ENCODE data around the gene MFAP1.
"Not testable (repeated sequence)": the region's sequence is repeated elsewhere in the genome, so short reads cannot be mapped to it uniquely, and the experiment has no call there.

MFAP1 gene

GRCh38 chr15:43824302-43825246 lies at the start of gene MFAP1:
Gene MFAP1 (minus strand): TSS chr15:43824690. CDS start chr15:43824569, 121 bp downstream.
- H3K4me1 ChIP-seq (ENCODE audit: insufficient read depth, low read length) = peaks cover 22% of the 10 kb centered on the region
- peak within 1 kb of the TSS; percentile 87 for H3K27ac ChIP-seq (ENCODE audit: low read depth, low read length)
- no peaks in the 10 kb centered on the region for H3K36me3 ChIP-seq (ENCODE audit: insufficient read depth, low read length)
- no peaks in the 10 kb centered on the region for H3K27me3 ChIP-seq (ENCODE audit: control insufficient read depth in 1 of 2, insufficient read depth in 2 of 2, low read length in 2 of 2)
- peak within 1 kb of the TSS; percentile 93 for H3K9ac ChIP-seq (ENCODE audit: low read length)
- H3K4me3 ChIP-seq (ENCODE audit: low read depth in 1 of 2, low read length in 2 of 2) = peak within 1 kb of the TSS; percentile 84 to 93
- H3K9me3 ChIP-seq (ENCODE audit: low read length) = no peaks in the 10 kb centered on the region

GRCh38 chr15:43873651-43874050 lies 49.2 kb upstream of the MFAP1 start:
- Histone ChIP-seq H3K36me3 (ENCODE audit: insufficient read depth, low read length) (no peaks in the 10 kb centered on the region), H3K27ac (ENCODE audit: low read depth, low read length) (no peak overlapping the region), H3K9me3 (ENCODE audit: low read length) (no peaks in the 10 kb centered on the region), H3K4me1 (ENCODE audit: insufficient read depth, low read length) (peaks cover 6% of the 10 kb centered on the region), H3K27me3 (ENCODE audit: control insufficient read depth in 1 of 2, insufficient read depth in 2 of 2, low read length in 2 of 2) (no peaks in the 10 kb centered on the region), H3K4me3 (ENCODE audit: low read depth in 1 of 2, low read length in 2 of 2) (no peak overlapping the region), H3K9ac (ENCODE audit: low read length) (no peak overlapping the region)

DNA sequence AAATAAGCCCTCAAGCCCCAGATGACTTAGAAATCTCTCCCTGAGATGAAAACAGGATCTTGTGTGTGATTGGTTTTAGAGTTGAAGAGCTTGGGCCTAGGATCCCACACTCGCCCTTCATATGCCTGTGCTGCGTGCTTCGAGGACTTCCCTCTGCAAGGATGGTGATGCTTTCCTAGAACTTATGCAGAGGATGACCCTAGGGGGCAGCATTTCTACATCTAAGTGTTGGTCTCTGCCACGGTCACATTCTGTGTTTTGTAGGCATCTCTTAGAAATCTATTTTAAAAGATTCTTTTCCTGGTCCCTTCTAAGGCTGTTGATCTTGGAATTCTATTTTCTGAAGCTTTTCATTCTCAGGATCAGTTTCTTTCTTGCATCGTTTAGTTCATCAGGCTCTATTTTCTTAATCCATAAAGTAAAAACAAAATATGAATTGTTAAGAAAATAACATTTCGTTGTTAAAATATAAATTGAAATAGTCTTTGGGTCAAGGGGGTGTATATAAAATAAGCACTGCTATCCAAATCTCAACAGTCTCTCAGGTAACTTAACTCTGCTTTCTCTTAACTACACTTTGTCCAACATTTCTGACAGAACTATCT lies 48.0 kb upstream of the MFAP1 start:
- Histone ChIP-seq H3K9ac (ENCODE audit: low read length) (no peak overlapping the region), H3K4me1 (ENCODE audit: insufficient read depth, low read length) (peaks cover 6% of the 10 kb centered on the region), H3K9me3 (ENCODE audit: low read length) (no peaks in the 10 kb centered on the region), H3K27me3 (ENCODE audit: control insufficient read depth in 1 of 2, insufficient read depth in 2 of 2, low read length in 2 of 2) (no peaks in the 10 kb centered on the region), H3K4me3 (ENCODE audit: low read depth in 1 of 2, low read length in 2 of 2) (no peak overlapping the region), H3K36me3 (ENCODE audit: insufficient read depth, low read length) (no peaks in the 10 kb centered on the region), H3K27ac (ENCODE audit: low read depth, low read length) (no peak overlapping the region)

- H3K9ac ChIP-seq (ENCODE audit: low read length) = no peak overlapping the region
- H3K27me3 ChIP-seq (ENCODE audit: control insufficient read depth in 1 of 2, insufficient read depth in 2 of 2, low read length in 2 of 2) = no peaks in the 10 kb centered on the region
- no peak overlapping the region for H3K4me3 ChIP-seq (ENCODE audit: low read depth in 1 of 2, low read length in 2 of 2)
- no peaks in the 10 kb centered on the region for H3K9me3 ChIP-seq (ENCODE audit: low read length)
- H3K27ac ChIP-seq (ENCODE audit: low read depth, low read length) = no peak overlapping the region
- peaks cover 6% of the 10 kb centered on the region for H3K4me1 ChIP-seq (ENCODE audit: insufficient read depth, low read length)
- H3K36me3 ChIP-seq (ENCODE audit: insufficient read depth, low read length) = peaks cover 3% of the 10 kb centered on the region
Observed at GRCh38 chr15:43871835-43872234, 47.3 kb upstream of the MFAP1 start.

GRCh38 chr15:43868406-43868805 lies 43.9 kb upstream of the MFAP1 start:
- no peak overlapping the region for H3K9ac ChIP-seq (ENCODE audit: low read length)
- H3K27ac ChIP-seq (ENCODE audit: low read depth, low read length) = no peak overlapping the region
- H3K4me3 ChIP-seq (ENCODE audit: low read depth in 1 of 2, low read length in 2 of 2) = no peak overlapping the region
- H3K9me3 ChIP-seq (ENCODE audit: low read length) = no peaks in the 10 kb centered on the region
- H3K36me3 ChIP-seq (ENCODE audit: insufficient read depth, low read length) = peaks cover 3% of the 10 kb centered on the region
- no peaks in the 10 kb centered on the region for H3K27me3 ChIP-seq (ENCODE audit: control insufficient read depth in 1 of 2, insufficient read depth in 2 of 2, low read length in 2 of 2)
- H3K4me1 ChIP-seq (ENCODE audit: insufficient read depth, low read length) = peaks cover 6% of the 10 kb centered on the region

DNA sequence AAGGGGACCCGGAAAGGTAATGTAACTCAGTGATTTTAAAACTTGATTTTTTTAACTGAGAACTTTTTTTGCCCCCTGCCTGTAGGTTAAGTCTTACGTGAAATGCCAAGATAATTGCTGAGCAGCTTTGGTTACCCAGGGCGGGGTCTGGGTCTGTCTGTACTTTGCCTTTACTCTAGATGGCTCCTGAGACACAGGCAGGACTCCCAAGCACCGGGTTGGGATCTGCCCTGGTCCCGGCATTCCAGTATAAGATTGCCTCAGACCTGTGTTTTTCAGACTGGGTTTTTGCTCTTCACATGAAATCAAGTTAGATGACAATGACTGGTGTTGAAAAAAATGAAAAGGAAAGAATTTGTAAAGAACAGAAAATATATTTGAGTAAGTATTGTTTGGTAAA lies 42.6 kb upstream of the MFAP1 start:
- Histone ChIP-seq H3K4me1 (ENCODE audit: insufficient read depth, low read length) (peaks cover 4% of the 10 kb centered on the region), H3K27me3 (ENCODE audit: control insufficient read depth in 1 of 2, insufficient read depth in 2 of 2, low read length in 2 of 2) (no peaks in the 10 kb centered on the region), H3K4me3 (ENCODE audit: low read depth in 1 of 2, low read length in 2 of 2) (no peak overlapping the region), H3K27ac (ENCODE audit: low read depth, low read length) (no peak overlapping the region), H3K9me3 (ENCODE audit: low read length) (no peaks in the 10 kb centered on the region), H3K9ac (ENCODE audit: low read length) (no peak overlapping the region), H3K36me3 (ENCODE audit: insufficient read depth, low read length) (peaks cover 3% of the 10 kb centered on the region)

- H3K4me3 ChIP-seq (ENCODE audit: low read depth in 1 of 2, low read length in 2 of 2); H3K27me3 ChIP-seq (ENCODE audit: control insufficient read depth in 1 of 2, insufficient read depth in 2 of 2, low read length in 2 of 2); H3K27ac ChIP-seq (ENCODE audit: low read depth, low read length); H3K4me1 ChIP-seq (ENCODE audit: insufficient read depth, low read length); H3K36me3 ChIP-seq (ENCODE audit: insufficient read depth, low read length); H3K9ac ChIP-seq (ENCODE audit: low read length); H3K9me3 ChIP-seq (ENCODE audit: low read length): not testable (repeated sequence)
Observed at GRCh38 chr15:43866636-43867035, 42.1 kb upstream of the MFAP1 start.

GRCh38 chr15:43859546-43859945 lies 35.1 kb upstream of the MFAP1 start:
- H3K27me3 ChIP-seq (ENCODE audit: control insufficient read depth in 1 of 2, insufficient read depth in 2 of 2, low read length in 2 of 2) = no peaks in the 10 kb centered on the region
- no peaks in the 10 kb centered on the region for H3K9me3 ChIP-seq (ENCODE audit: low read length)
- H3K27ac ChIP-seq (ENCODE audit: low read depth, low read length) = no peak overlapping the region
- H3K9ac ChIP-seq (ENCODE audit: low read length) = no peak overlapping the region
- peaks cover 12% of the 10 kb centered on the region for H3K36me3 ChIP-seq (ENCODE audit: insufficient read depth, low read length)
- no peaks in the 10 kb centered on the region for H3K4me1 ChIP-seq (ENCODE audit: insufficient read depth, low read length)
- no peak overlapping the region for H3K4me3 ChIP-seq (ENCODE audit: low read depth in 1 of 2, low read length in 2 of 2)

DNA sequence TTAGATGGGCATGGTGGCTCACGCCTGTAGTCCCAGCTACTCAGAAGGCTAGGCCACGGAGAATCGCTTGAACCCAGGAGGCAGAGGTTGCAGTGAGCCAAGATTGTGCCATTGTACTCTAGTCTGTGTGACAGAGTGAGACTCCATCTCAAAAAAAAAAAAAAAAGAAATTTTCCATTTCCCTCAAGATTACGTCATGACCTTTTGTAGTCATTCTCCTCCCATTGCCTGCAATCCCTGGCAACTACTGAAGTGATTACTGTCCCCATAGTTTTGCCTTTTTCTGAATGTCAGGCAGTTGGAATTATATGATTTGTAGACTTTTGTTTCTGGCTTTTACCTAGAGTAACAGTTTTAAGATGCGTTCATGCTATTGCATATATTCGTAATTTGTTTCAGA lies 30.3 kb upstream of the MFAP1 start:
- no peaks in the 10 kb centered on the region for H3K9me3 ChIP-seq (ENCODE audit: low read length)

GRCh38 chr15:43852607-43853006 lies 28.1 kb upstream of the MFAP1 start:
- Histone ChIP-seq H3K4me3 (ENCODE audit: low read depth in 1 of 2, low read length in 2 of 2) (no peak overlapping the region), H3K36me3 (ENCODE audit: insufficient read depth, low read length) (no peaks in the 10 kb centered on the region)

More for the DNA sequence above, 30.3 kb upstream of the MFAP1 start:
- H3K27ac ChIP-seq (ENCODE audit: low read depth, low read length) = no peak overlapping the region
- H3K36me3 ChIP-seq (ENCODE audit: insufficient read depth, low read length) = peaks cover 7% of the 10 kb centered on the region
- no peak overlapping the region for H3K4me3 ChIP-seq (ENCODE audit: low read depth in 1 of 2, low read length in 2 of 2)
- H3K27me3 ChIP-seq (ENCODE audit: control insufficient read depth in 1 of 2, insufficient read depth in 2 of 2, low read length in 2 of 2) = no peaks in the 10 kb centered on the region
- no peak overlapping the region for H3K9ac ChIP-seq (ENCODE audit: low read length)
- no peaks in the 10 kb centered on the region for H3K4me1 ChIP-seq (ENCODE audit: insufficient read depth, low read length)

DNA sequence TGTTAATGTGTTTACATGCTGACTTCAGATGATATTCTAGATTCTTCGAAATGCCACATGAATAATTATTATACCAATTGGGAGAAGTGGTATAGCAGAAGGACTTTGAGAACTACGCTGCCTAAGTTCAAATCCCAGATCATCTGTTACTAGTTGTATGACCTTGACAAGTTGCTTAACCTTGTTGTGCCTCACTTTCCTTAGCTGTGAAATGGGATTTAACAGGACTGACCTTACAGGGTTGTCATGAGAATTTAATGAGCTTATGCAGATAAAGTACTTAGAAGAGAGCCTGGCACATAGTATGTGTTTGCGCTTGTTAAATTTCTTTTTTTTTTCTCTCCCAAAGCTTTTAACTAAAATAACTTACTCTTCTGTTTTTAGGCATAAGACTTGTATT lies 26.8 kb upstream of the MFAP1 start:
- Histone ChIP-seq H3K36me3 (ENCODE audit: insufficient read depth, low read length) (no peaks in the 10 kb centered on the region), H3K27ac (ENCODE audit: low read depth, low read length) (no peak overlapping the region), H3K4me1 (ENCODE audit: insufficient read depth, low read length) (no peaks in the 10 kb centered on the region), H3K4me3 (ENCODE audit: low read depth in 1 of 2, low read length in 2 of 2) (no peak overlapping the region), H3K27me3 (ENCODE audit: control insufficient read depth in 1 of 2, insufficient read depth in 2 of 2, low read length in 2 of 2) (no peaks in the 10 kb centered on the region), H3K9me3 (ENCODE audit: low read length) (no peaks in the 10 kb centered on the region), H3K9ac (ENCODE audit: low read length) (no peak overlapping the region)

More at GRCh38 chr15:43852607-43853006, 28.1 kb upstream of the MFAP1 start:
- Histone ChIP-seq H3K27ac (ENCODE audit: low read depth, low read length) (no peak overlapping the region), H3K27me3 (ENCODE audit: control insufficient read depth in 1 of 2, insufficient read depth in 2 of 2, low read length in 2 of 2) (no peaks in the 10 kb centered on the region), H3K4me1 (ENCODE audit: insufficient read depth, low read length) (no peaks in the 10 kb centered on the region), H3K9ac (ENCODE audit: low read length) (no peak overlapping the region), H3K9me3 (ENCODE audit: low read length) (no peaks in the 10 kb centered on the region)

Measured in muscle layer of colon (tissue), 2 donors.